ENCODE results near the gene FLOT1. TPM values are rescaled to one million over a fixed set of nuclear protein-coding genes. Genes with fewer than 3 reads are reported as not detected.
A peak's percentile ranks its signal among the peaks of the same experiment; 100 is the strongest.
"Not testable (repeated sequence)": the region's sequence is repeated elsewhere in the genome, so short reads cannot be mapped to it uniquely, and the experiment has no call there.

The FLOT1 gene
- total RNA-seq, 2 donors from 2014 or later = 121 to 141 TPM

GRCh38 chr6:30725713-30726505, 16.6 kb downstream of the FLOT1 start:
- 63 to 80% methylated on average over 2 to 3 of the region's 3 CpGs for WGBS, 2 experiments (ENCODE audit: insufficient coverage in 1 of 2, insufficient read length in 1 of 2)
- no peak overlapping the region for H3K27ac Mint-ChIP-seq

GRCh38 chr6:30724906-30725667, 17.4 kb downstream of the FLOT1 start:
- WGBS, 2 experiments (ENCODE audit: insufficient coverage in 1 of 2, insufficient read length in 1 of 2) = 85 to 100% methylated on average over 3 to 5 of the region's 6 CpGs
- Mint-ChIP-seq H3K36me3 (ENCODE audit: low read depth) (peaks cover 79% of the 10 kb centered on the region), H3K9me3 (no peaks in the 10 kb centered on the region), H3K4me1 (peaks cover 28% of the 10 kb centered on the region), H3K27ac (peak overlapping the region; percentile 33), H3K27me3 (ENCODE audit: insufficient read depth) (no peaks in the 10 kb centered on the region), H3K4me3 (no peak overlapping the region)
- TF ChIP-seq CTCF (conservative IDR thresholded peaks at IDR 0.05) = no peak
- Histone ChIP-seq H3K27ac (ENCODE audit: low read depth, low read length) (no peak overlapping the region), H3K4me3 (ENCODE audit: low read length) (peak overlapping the region; percentile 99), H3K36me3 (ENCODE audit: control insufficient read depth, insufficient read depth, low read length) (peaks cover 59% of the 10 kb centered on the region), H3K9ac (ENCODE audit: extremely low read depth, low read length, poor library complexity, severe bottlenecking) (no peak overlapping the region), H3K9me3 (ENCODE audit: control insufficient read depth, low read length) (no peaks in the 10 kb centered on the region), H3K27me3 (ENCODE audit: control insufficient read depth, insufficient read depth, low read length, poor library complexity, severe bottlenecking) (no peaks in the 10 kb centered on the region), H3K4me1 (ENCODE audit: control insufficient read depth, insufficient read depth, low read length) (no peaks in the 10 kb centered on the region)
- no peak for DNase-seq

More at GRCh38 chr6:30725713-30726505, 16.6 kb downstream of the FLOT1 start:
- H3K4me3 ChIP-seq (ENCODE audit: low read length) = no peak overlapping the region
- no peaks in the 10 kb centered on the region for H3K27me3 ChIP-seq (ENCODE audit: control insufficient read depth, insufficient read depth, low read length, poor library complexity, severe bottlenecking)
- no peaks in the 10 kb centered on the region for H3K27me3 Mint-ChIP-seq (ENCODE audit: insufficient read depth)
- DNase-seq = peak; percentile 75
- no peaks in the 10 kb centered on the region for H3K9me3 ChIP-seq (ENCODE audit: control insufficient read depth, low read length)
- no peak overlapping the region for H3K9ac ChIP-seq (ENCODE audit: extremely low read depth, low read length, poor library complexity, severe bottlenecking)
- no peaks in the 10 kb centered on the region for H3K4me1 ChIP-seq (ENCODE audit: control insufficient read depth, insufficient read depth, low read length)
- H3K27ac ChIP-seq (ENCODE audit: low read depth, low read length) = peak overlapping the region; percentile 30
- H3K36me3 ChIP-seq (ENCODE audit: control insufficient read depth, insufficient read depth, low read length) = peaks cover 67% of the 10 kb centered on the region
- H3K9me3 Mint-ChIP-seq = no peaks in the 10 kb centered on the region
- TF ChIP-seq CTCF (conservative IDR thresholded peaks at IDR 0.05) = no peak
- H3K4me1 Mint-ChIP-seq = peaks cover 31% of the 10 kb centered on the region
- no peak overlapping the region for H3K4me3 Mint-ChIP-seq
- peaks cover 81% of the 10 kb centered on the region for H3K36me3 Mint-ChIP-seq (ENCODE audit: low read depth)

GRCh38 chr6:30723843-30724741, 18.4 kb downstream of the FLOT1 start:
- not testable (repeated sequence) for H3K27ac ChIP-seq (ENCODE audit: low read depth, low read length); H3K27me3 ChIP-seq (ENCODE audit: control insufficient read depth, insufficient read depth, low read length, poor library complexity, severe bottlenecking); H3K27me3 Mint-ChIP-seq (ENCODE audit: insufficient read depth); H3K9me3 Mint-ChIP-seq; DNase-seq; H3K4me1 ChIP-seq (ENCODE audit: control insufficient read depth, insufficient read depth, low read length); H3K9me3 ChIP-seq (ENCODE audit: control insufficient read depth, low read length); H3K9ac ChIP-seq (ENCODE audit: extremely low read depth, low read length, poor library complexity, severe bottlenecking)
- Mint-ChIP-seq H3K4me1 (peaks cover 33% of the 10 kb centered on the region), H3K4me3 (peak overlapping the region; percentile 99), H3K36me3 (ENCODE audit: low read depth) (peaks cover 71% of the 10 kb centered on the region), H3K27ac (peak overlapping the region; percentile 83)
- H3K4me3 ChIP-seq (ENCODE audit: low read length) = peak overlapping the region; percentile 99
- WGBS, 2 experiments (ENCODE audit: insufficient coverage in 1 of 2, insufficient read length in 1 of 2) = 84 to 93% methylated on average over 10 to 29 of the region's 29 CpGs
- peaks cover 50% of the 10 kb centered on the region for H3K36me3 ChIP-seq (ENCODE audit: control insufficient read depth, insufficient read depth, low read length)
- TF ChIP-seq CTCF (conservative IDR thresholded peaks at IDR 0.05) = peak; percentile 47

GRCh38 chr6:30723159-30723842, 19.2 kb downstream of the FLOT1 start:
- DNase-seq; H3K27ac ChIP-seq (ENCODE audit: low read depth, low read length); H3K9me3 Mint-ChIP-seq; H3K27me3 Mint-ChIP-seq (ENCODE audit: insufficient read depth); H3K4me1 ChIP-seq (ENCODE audit: control insufficient read depth, insufficient read depth, low read length); H3K27me3 ChIP-seq (ENCODE audit: control insufficient read depth, insufficient read depth, low read length, poor library complexity, severe bottlenecking); H3K9me3 ChIP-seq (ENCODE audit: control insufficient read depth, low read length): not testable (repeated sequence)
- Histone ChIP-seq H3K9ac (ENCODE audit: extremely low read depth, low read length, poor library complexity, severe bottlenecking) (peak overlapping the region; percentile 100), H3K36me3 (ENCODE audit: control insufficient read depth, insufficient read depth, low read length) (peaks cover 50% of the 10 kb centered on the region), H3K4me3 (ENCODE audit: low read length) (peak overlapping the region; percentile 99)
- Mint-ChIP-seq H3K4me1 (peaks cover 33% of the 10 kb centered on the region), H3K27ac (peak overlapping the region; percentile 83), H3K36me3 (ENCODE audit: low read depth) (peaks cover 66% of the 10 kb centered on the region), H3K4me3 (peak overlapping the region; percentile 99)
- 93 to 97% methylated on average over 12 to 16 of the region's 16 CpGs for WGBS, 2 experiments (ENCODE audit: insufficient coverage in 1 of 2, insufficient read length in 1 of 2)
